GM18517 (cell line): ENCODE measurements around the gene NEUROD2.

ENCODE experiments used
- ATAC-seq: cut with Tn5 transposase; IDR thresholded peaks from one replicate; pipeline ENCODE4 v1.9.1; 2021; ENCODE audit warnings: mild to moderate bottlenecking, moderate library complexity; ENCODE audit not compliant: unreplicated experiment

The NEUROD2 gene

DNA sequence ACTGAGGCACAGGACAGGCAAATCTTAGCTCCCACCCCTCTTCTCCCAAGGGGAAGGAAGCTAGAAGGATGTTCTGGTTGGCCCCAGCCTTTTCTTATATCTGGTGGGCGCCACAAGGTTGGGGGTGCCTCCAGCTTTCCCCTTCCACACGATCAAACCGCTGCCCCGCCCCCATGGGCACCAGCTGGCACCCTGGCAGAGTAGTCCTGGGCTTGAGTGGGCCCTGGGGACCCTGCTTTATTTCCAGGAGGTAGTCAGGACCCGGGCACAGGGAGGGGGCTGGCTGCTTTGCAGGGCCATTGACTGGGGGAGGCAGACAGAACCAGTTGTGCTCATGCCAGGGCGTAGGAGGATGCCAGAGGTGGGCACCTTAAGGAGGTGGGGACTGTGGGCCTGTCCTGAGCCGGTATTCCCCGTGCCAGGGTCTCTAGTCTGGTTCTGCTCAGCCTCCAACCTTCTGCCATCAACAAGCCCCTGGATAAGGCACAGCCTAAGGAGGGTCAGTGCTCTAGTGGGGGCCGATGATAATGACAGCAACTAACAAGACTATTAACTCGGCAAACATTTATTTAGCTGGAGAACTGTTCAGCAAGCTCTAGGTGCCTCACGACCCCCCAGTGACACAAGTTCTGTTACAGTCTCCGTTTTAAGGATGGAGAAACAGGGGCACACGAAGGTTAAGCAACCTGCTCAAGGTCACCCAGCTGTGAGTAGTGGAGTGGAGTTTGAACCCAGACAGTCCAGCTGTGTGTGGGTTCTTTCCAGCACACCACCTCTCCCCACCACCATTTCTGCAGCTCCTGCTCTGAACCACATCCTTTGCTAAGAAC, 11.5 kb upstream of the NEUROD2 start:
- no peak for ATAC-seq

DNA sequence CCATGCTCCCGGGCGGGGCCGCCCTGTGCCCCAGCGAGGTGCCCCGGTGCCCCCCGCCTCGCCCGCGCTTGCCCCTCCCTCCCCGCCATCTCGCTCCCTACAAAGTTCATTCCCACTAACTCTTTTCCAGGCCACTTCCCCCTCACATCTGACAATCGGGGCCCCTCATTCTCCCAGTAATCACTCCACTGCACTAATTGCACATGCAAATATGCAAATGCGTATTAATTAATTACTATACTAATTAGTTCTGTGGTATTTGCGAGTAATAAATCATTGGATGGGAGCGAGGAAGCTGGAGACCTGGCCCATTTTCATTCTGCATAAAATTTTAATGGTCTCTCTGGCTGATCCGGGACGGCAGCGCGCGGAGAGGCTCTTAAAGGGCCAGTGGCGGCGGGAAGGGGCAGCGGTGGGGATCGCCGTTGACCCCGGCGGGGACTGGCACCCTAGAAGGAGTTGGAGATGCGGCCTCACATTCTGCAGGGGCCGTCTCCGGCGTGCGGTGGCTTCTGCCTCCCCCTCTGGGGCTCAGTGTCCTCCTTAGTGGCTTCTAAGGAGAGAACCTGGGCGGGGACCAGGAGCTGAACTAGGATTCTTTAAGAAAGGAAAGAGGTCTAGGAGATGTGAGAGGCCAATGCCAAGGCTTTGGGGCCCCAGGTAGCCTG, 10.7 kb upstream of the NEUROD2 start:
- no peak for ATAC-seq

DNA sequence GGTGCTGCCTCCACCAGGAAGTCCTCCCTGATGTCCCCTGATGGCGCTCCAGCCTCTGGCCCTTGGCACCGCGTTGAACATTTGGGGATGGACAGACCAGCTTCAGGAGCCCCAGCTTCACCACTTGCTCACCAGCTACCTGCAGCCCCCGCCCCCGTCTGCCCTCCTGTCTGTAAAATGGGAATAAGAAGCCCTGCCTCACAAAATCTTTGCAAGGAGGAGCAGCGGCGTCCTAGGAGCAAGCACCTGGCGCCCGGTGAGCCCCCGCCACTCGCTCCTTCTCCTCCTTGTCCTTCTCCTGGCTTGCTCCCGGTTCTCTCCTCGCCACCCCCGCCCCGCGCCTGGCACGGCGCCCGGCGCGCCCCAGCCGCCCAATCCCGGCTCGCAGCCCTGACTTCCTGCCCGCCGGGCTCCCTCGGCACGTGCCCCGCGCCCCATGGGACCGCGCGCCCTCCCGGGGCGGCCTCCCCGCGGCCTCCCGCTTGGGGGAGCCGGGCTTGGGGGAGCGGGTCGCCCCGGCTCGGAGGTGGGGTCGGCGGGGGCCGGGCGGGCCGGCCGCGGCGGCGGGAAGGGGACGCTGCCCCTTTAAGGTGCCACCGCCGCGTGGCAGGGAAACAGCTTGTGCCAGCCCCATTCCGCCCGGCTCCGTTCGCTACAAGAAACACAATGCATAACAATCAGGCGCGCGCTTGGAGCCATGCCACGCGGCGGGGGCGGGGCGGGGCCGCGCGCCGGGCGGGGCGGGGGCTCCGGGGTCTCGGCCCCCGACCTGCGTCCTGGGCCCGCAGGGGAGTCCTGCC, 9.9 kb upstream of the NEUROD2 start:
- ATAC-seq: no peak

DNA sequence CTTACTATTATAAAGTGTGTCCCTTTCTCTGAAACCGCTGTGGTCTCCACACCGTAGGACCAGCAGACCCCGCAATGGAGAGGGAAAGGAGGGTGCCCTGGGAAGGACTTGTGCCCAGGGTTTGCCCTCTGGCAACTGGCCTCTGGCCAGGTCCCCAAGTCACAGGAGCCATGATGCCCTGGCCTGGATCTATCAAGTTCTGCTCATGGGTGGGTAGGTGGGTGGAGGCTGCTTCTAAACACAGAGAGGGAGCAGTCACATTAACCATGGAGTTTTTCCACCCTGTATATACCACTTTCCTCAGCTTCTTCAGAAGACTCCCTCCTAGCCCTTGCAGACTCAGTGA, 9.4 kb upstream of the NEUROD2 start:
- no peak for ATAC-seq

DNA sequence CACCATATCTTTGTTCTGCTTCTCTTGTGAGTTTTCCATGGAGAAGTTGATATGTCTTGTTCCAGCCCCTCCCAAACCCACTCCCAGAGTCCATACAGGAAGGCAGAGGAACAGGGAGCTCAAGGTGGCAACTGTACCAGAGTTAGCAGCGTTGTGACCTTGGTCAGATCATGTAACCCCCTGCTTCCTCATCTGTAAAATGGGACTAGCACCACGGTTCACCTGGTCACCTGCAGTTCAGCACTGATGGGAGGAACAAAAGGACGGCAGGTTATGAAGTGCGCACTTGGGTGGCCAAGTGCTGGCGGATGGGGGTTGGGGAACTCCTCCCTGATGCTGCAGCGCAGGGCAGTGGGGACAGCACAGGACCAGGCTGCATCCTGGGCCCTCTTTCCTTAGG, 7.7 kb upstream of the NEUROD2 start:
- ATAC-seq: no peak

DNA sequence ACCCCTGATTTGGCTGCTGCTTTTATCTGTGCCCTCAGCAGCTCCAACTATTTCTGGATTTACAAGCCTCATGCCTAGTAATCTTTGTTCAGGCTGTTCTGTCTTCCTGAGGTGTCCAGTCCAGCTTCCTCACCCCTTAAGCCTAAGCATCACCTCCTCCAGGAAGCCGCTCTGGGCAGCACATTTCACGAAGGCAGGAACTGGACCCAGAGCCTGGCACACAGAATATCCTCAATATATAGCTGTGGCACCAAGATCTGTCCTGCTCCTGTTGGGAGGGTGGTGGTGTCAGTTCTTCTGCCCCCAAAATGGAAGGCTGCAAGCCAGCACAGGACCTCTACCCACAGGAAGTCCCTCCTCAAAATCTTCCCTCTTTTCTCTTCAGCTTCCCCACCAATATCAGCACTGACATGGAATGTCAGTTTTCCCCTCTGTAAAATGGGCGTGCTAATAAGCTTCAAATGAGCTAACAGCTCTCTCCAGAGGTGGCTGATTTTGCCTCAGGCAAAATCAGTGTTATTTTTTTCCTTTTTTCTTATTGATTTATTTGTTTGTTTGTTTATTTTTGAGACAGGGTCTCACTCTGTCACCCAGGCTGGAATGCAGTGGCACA, 6.9 kb upstream of the NEUROD2 start:
- no peak for ATAC-seq

DNA sequence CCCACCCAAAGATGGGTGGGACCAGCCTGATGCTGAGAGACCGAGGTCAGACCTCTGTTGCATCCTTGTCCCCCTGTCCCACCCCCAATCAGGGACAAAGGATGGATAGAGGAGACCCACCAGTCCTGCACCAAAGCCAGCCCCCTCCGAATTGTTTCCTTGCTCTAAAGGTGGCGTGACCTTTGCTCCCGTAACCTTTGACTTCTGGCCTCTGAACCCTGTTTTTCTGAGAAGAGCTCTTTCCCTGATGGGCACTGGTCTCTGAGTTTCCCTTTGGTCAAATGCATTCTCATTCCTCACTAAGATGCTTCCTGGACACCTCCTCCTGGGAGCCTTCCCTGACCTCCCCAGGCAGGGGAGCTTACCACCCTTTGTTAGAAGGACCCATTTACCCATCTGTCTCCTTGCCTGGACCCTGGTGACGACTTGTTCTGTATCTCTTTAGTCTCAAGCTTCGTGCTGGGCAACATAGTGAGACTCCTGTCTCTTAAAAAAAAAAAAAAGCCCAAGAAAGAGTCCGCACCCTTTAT, 5.3 kb upstream of the NEUROD2 start:
- ATAC-seq: no peak

DNA sequence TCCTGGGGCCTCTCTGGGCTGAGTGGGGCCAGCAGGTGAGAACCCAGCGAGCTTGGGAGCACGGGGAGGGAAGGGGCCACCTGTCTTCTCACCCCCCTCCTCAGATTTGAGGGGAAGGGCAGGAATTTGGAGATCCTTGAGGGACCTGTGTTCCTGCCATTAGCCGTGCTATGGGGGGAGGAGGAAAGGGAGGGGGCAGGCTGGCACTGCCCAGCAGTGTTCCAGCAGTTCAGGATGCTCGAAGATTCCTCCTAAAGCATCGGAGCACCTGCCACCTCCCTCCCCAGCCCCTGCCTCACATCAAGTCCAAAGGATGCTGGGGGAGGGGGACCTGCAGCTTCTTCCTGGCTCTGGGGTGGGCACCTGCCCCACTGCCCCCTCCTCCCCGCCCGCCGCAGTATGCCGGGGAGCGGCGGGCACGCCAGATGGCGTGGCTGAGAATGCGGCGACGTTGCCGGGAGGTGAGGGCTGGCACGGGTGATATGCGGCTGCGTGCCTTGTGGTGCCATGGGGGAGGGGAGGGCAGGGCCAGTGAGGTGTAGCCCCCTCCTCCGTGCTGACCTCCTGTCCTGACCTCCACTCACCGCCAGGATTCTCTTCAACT, 4.7 kb upstream of the NEUROD2 start:
- ATAC-seq: no peak

DNA sequence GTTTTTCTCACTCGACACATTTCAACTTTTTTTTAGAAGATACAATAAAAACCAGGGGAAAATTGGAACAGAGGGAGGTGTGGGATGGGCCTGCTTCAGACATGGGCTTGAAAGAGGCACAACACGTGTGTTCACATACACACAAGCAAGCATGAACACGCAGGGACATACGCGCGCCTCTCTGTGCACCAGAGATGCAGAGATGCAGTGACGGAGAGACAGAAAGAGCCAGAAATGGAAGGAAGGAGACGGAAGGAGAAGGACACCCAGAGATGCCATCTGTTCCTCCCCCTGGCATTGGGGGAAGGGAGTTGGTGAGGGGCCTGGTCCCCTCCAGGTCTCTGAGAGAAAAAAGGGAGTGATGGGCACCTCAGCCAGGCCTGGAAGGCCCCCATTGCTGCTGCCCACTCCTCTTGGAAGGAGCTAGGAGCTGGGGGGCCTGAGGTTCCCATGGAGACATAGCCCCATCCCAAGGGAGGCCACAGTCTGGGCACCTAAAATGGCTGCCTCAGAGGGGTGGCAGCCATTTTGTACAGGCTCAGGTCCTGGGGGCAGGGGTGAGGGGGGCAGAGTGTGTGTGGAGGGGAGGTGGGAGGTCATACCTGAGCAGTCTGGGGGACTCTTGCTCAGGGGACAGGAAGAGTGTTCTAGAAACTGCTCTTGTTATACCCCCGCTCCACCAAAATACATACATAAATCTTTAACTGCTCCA, 3.8 kb upstream of the NEUROD2 start:
- ATAC-seq: no peak

DNA sequence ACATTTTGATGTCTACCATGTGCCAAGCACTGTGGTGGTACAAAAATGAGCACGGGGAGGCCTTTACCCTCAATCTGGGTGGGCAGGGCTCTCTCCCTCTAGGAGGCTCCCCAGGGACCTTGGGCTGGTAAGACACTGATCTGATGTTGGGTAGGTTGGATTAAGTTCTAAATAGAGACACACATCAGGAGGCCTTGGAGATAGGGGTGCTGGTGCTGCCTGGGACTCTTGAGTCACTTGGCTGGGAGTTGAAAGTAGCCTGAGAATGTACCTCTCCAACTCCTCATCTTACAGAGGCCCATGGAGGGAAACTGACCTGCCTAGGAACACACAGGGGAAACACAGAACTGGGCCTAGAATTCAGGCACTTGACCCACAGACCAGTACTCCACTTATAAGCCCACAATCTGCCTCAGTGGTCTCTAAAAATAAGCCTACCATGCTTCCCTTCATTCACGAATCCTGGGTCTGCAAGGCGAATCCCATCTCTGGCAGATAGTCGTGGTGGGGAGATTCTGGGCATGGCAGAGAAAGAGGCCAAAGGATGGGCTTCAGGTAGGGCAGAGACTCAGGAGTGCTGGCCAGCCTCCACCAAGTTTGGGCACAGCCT, 1.8 kb upstream of the NEUROD2 start:
- ATAC-seq: no peak

DNA sequence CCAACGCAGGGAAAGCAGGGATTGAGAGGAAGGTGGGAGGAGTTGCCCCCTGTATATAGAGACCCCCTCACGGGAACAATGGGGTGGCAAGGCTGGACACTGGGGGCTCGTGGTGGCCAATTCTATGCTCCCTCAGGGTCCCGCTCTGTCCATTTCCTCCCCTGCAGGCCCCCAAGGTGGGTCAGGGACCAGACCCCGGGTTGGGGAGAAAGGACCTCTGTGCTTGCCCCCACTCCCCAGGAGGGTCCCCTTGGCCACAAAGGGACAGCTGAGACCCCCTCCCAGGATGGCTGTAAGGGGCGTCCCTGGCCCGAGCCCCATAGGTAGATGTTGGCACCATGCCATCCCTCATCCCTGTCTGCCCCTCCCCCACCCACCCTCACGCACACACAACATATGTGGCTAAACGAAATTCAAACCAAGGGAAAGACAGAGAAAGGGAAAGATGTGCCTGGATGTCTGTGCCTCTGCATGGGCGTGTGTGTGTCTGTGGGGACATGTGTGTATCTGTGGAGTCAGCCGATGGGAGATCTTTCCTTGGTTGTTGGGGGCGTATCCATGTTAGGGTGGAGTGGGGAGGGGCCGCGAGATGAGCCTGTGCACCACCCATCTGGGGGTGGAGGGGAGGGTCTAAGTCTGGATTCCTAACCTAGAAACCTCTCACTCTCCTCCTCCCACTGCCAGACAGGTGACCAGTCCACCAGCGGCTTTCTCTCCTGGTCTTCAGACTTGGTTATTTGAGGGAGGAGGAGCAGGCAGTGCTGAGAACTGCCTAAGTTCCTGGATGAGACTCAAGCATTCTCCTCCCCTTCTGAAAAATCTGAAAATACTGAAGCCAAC, 642 bp upstream of the NEUROD2 start:
- no peak for ATAC-seq

DNA sequence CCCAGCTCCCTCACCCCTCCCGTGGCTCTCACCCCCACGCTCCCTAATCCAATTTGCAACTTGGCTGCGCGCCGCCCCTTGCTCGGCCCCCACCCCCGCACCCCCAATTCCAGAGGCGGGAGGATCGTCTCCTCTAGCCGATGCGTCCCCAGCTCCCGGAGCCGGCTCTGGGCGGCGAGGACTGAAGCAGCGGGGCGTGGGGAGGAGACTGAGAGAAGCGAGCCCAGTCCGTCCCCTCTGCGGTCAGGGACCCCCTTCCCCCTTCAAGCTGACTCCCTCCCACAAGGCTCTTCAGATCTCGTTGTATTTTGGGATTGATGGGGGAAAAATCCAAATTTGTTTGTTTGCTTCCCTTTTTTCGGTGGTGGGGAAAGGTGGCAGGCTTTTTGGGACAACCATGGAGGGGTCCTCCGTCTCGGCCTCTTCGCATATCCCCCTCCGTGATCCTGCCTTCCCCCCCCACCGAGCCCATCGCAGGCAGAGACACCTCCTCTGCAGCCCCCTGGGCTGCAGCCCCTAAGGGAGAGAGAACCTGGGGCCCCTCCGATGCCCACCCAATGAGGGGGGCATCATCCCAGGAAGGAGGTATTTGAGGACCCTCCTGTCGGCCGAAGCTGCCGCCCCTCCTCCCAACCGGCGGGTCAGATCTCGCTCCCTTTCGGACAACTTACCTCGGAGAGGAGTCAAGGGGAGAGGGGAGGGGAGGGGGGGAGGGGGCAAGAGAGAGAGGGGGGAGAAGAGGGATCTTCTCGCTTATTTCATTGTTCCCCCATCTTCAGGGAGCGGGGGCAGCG, 466 bp downstream of the NEUROD2 start:
- no peak for ATAC-seq

DNA sequence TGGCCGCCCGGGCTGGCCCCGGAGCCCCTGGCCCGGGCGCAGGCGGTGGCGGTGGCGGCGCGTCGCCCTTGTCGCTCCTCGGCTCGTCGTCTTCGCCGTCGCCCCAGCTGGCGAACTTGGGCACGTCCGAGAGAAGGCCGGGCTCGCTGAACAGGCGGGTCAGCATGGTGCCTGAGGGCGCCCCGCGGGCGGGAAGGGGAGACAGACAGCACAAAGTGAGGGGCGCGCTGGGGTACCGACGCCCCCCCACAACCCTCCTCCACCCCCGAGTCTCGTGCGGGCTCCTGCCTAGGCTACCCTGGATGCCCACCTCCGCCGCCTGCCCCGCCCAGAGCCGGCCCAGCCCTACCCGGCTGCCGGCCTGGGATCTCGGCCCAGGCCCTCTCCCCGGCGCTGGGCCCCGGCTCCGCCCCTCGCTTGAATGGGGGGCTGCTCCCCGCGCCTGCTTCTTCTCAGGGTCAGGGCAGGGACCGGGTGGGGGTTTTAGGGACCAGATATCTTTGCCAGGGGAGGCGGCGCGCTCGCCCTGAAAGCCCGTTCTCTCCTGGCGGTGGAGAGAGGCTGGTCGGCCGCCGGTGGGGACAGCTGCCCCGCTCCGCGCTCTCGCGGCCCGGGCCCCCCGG, 1.2 kb downstream of the NEUROD2 start:
- no peak for ATAC-seq

DNA sequence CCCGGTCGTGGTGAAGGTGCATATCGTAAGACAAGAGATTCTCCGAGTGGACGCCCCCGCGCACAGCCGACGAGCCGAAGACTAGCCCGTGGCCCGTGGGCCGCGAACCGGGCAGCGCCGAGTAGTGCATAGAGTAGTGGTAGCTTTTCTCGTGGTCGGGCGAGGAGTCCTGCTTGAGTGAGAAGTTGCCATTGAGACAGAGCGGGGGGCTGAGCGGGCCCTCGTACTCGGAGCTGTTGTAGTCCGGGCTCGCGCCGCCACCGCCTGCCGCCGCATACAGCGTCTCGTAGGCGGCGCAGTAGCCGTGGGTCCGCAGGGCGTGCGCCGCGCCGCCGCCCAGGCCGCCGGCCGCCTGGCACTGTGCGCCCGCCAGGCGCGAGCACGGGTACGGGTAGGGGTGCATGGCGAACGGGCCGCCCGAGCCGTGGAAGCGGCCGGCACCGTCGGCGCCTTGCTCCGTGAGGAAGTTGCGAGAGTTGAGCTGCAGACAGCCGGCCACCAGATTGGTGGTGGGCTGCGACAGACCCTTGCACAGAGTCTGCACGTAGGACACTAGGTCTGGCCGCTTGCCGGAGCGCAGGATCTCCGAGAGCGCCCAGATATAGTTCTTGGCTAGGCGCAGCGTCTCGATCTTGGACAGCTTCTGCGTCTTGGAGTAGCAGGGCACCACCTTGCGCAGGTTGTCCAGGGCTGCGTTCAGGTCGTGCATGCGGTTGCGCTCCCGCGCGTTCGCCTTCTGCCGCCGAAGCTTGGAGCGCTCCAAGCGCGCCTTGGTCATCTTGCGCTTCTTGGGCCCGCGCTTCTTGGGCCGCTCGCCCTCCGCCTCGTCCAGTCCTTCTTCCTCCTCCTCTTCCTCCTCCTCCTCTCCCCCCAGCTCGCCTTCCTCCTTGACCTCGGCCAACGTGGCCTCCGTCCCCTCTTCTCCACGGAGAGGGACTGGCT, 2.0 kb downstream of the NEUROD2 start:
- no peak for ATAC-seq

DNA sequence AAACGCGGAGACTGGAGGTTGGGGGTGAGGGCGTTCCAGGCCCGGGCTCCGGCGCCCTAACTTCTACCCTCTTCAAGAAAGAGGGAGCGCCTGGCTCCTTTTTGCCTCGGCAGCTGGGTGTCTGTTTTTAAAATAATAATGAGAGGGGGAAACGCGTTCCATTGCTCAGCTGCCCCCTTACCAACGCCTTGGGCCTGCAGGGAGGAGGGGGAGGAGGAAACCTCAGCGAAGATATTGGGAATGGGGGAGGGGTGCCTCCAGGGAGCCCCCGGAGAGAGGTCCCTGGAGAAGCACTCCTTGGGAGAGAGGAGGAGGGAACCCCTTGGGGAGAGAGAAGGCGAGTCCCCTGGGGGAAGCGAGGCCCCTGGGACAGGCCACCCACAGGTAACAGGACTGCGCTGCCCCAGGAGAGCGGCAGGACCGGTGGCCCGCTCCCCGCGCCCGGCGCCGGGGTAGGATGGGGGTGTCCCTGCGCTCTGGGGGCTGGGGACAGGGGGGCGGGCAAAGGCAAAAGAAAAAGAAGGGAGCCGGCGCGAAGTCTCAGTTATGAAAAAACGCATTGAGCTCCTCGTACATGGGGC, 2.7 kb downstream of the NEUROD2 start:
- ATAC-seq: no peak
